HUES48 (cell line): Measurements from ENCODE around the gene SMAD4.

Experiments used
- H3K27ac ChIP-seq: one replicate; pipeline ENCODE4 v1.7.0; 2013; ENCODE audit warnings: low read depth, low read length, inconsistent platforms
- H3K27me3 ChIP-seq: 2 replicates; pipeline ENCODE4 v1.6.1; 2013; ENCODE audit warnings: mild to moderate bottlenecking, low read length; ENCODE audit not compliant: control insufficient read depth, insufficient read depth
- H3K36me3 ChIP-seq: 2 replicates; pipeline ENCODE4 v1.6.1; 2013; ENCODE audit warnings: low read length; ENCODE audit not compliant: control insufficient read depth, insufficient read depth
- H3K4me1 ChIP-seq: 2 replicates; pipeline ENCODE4 v1.6.1; 2013; ENCODE audit warnings: mild to moderate bottlenecking, low read length; ENCODE audit not compliant: control insufficient read depth, insufficient read depth
- H3K4me3 ChIP-seq: 2 replicates; pipeline ENCODE4 v1.5.1; 2013; ENCODE audit warnings: mild to moderate bottlenecking, low read depth, low read length
- H3K9ac ChIP-seq: 2 replicates; pipeline ENCODE4 v1.6.1; 2013; ENCODE audit warnings: mild to moderate bottlenecking, low read depth, low read length, moderate library complexity
- H3K9me3 ChIP-seq: 2 replicates; pipeline ENCODE4 v1.6.1; 2013; ENCODE audit warnings: low read length; ENCODE audit not compliant: control insufficient read depth, insufficient read depth

SMAD4 gene

DNA sequence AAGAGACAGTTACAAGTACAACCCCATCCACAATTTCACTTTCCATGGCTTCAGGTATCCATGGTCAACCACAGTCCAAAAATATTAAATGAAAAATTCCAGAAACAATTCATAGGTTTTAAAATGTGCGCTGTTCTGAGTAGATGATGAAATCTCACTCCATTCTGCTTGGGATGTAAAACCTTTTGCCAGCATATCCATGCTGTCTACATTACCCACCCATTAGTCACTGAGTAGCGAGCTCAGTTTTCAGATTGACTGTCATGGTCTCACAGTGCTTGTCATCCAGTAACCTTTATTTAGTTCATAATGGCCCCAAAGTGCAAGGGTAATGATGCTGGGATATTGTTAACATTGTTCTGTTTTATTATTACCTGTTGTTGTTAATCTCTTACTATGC lies 40.5 kb downstream of the SMAD4 start:
- Histone ChIP-seq H3K9me3 (no peaks in the 10 kb centered on the region), H3K27ac (no peak overlapping the region), H3K36me3 (peaks cover 85% of the 10 kb centered on the region), H3K4me1 (no peaks in the 10 kb centered on the region), H3K9ac (no peak overlapping the region), H3K27me3 (no peaks in the 10 kb centered on the region), H3K4me3 (no peak overlapping the region)

DNA sequence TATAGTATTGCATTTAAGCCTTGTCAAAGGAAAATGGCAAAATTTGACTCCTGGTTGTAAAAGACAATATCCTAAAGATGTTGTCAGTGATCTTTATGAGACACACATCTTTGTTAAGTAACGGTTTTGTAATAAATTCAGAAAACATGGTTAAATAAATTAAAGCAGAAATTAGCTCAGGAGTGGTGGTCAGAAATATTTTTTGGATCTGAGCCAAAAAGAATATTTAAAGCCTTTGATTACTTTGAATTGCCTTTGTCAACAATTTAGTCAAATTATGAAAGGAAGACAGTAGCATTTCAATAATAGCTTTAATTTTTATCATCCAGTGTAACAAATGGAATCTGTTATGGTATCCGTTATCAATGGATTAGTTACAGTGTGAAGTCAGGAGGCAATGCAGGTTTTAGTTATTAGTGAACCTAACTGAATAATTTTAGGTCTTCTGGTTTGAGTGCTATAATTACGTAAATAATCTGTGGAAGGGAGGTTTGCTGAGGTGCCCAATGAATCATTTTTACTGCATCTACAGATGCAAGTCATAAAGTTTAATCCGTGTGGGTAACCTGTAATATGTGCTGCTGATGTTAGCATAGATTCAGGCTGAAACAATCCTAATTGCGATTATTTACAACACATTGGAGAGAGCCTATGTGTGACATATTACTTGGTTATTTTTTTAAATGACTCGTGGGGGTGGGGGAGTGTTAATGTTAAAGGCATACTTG lies 42.7 kb downstream of the SMAD4 start:
- Histone ChIP-seq H3K9me3 (no peaks in the 10 kb centered on the region), H3K27me3 (no peaks in the 10 kb centered on the region), H3K4me3 (no peak overlapping the region), H3K36me3 (peaks cover 83% of the 10 kb centered on the region), H3K27ac (no peak overlapping the region), H3K4me1 (no peaks in the 10 kb centered on the region), H3K9ac (no peak overlapping the region)

DNA sequence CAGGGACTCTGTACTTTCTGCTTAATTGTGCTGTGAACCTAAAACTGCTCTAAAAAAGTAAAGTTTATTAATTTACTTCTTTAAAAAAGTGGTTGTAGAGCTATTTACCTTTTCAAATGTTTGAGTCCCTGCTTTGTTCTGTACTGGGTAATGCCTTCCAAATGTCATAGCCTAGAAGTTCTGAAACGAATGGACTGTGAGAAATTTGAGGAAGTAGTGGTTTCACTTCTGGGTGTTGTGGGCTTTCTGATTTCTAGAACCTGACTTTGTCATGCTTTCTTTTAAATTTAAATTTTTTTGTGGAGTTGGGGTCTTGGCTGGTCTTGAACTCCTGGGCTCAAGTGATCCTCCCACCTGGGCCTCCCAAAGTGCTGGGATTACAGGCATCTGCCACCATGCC lies 44.6 kb downstream of the SMAD4 start:
- Histone ChIP-seq H3K36me3 (peaks cover 84% of the 10 kb centered on the region), H3K4me3 (no peak overlapping the region), H3K27ac (no peak overlapping the region), H3K9ac (no peak overlapping the region), H3K4me1 (no peaks in the 10 kb centered on the region), H3K27me3 (no peaks in the 10 kb centered on the region), H3K9me3 (no peaks in the 10 kb centered on the region)

DNA sequence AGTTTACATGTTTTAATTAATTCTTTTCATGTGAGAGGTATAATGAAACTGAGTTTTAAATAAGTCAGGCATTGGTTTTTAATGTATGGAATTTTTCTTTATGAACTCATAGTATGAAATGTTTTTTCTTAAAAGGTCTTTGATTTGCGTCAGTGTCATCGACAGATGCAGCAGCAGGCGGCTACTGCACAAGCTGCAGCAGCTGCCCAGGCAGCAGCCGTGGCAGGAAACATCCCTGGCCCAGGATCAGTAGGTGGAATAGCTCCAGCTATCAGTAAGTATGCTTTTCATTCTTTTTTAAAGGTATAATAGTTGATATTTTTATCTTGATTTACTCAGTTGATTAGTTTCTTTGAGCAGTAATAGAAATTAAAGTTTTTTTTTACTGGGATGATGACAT lies 46.5 kb downstream of the SMAD4 start:
- no peak overlapping the region for H3K4me3 ChIP-seq
- no peaks in the 10 kb centered on the region for H3K9me3 ChIP-seq
- H3K27me3 ChIP-seq = no peaks in the 10 kb centered on the region
- no peak overlapping the region for H3K27ac ChIP-seq
- H3K9ac ChIP-seq = no peak overlapping the region
- no peaks in the 10 kb centered on the region for H3K4me1 ChIP-seq
- H3K36me3 ChIP-seq = peaks cover 84% of the 10 kb centered on the region

DNA sequence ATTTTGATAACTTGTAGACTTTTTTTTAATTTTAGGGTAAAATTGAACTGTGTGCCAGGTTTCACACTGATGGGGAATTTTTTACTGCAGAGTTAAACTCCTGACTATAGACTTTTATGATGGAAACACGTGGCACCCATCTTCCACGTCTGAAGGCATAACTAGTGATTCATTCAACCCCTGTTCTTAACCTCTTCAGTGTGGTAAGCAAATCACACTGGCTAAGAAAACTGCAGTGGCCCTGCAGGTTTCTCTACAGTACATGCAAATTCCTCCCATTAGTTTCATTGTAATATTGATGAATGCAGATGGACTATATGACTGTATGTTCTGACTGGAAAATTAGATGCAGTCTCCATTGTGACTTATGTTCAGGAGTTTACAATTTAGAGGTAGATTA lies 47.2 kb downstream of the SMAD4 start:
- Histone ChIP-seq H3K36me3 (peaks cover 85% of the 10 kb centered on the region), H3K9ac (no peak overlapping the region), H3K27me3 (no peaks in the 10 kb centered on the region), H3K4me1 (no peaks in the 10 kb centered on the region), H3K4me3 (no peak overlapping the region), H3K27ac (no peak overlapping the region), H3K9me3 (no peaks in the 10 kb centered on the region)

DNA sequence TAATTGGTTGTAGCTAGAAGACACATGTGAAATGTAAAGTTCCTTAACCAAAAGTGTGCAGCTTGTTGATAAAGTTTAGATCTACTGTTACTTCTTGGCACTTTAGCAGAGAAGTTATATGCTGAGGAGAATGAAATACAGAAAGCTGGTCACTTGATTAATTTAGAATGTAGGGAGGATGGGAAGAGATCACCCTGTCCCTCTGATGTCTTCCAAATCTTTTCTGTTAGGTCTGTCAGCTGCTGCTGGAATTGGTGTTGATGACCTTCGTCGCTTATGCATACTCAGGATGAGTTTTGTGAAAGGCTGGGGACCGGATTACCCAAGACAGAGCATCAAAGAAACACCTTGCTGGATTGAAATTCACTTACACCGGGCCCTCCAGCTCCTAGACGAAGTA lies 48.0 kb downstream of the SMAD4 start:
- Histone ChIP-seq H3K36me3 (peaks cover 84% of the 10 kb centered on the region), H3K27ac (no peak overlapping the region), H3K4me1 (no peaks in the 10 kb centered on the region), H3K9ac (no peak overlapping the region), H3K9me3 (no peaks in the 10 kb centered on the region), H3K4me3 (no peak overlapping the region), H3K27me3 (no peaks in the 10 kb centered on the region)

DNA sequence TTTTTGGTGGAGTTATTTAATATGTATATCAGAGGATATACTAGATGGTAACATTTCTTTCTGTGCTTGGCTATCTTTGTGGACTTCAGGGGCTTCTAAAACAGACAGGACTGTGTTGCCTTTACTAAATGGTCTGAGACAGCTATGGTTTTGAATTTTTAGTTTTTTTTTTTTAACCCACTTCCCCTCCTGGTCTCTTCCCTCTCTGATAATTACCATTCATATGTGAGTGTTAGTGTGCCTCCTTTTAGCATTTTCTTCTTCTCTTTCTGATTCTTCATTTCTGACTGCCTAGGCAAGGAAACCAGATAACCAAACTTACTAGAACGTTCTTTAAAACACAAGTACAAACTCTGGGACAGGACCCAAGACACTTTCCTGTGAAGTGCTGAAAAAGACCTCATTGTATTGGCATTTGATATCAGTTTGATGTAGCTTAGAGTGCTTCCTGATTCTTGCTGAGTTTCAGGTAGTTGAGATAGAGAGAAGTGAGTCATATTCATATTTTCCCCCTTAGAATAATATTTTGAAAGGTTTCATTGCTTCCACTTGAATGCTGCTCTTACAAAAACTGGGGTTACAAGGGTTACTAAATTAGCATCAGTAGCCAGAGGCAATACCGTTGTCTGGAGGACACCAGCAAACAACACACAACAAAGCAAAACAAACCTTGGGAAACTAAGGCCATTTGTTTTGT lies 52.7 kb downstream of the SMAD4 start:
- Histone ChIP-seq H3K9me3 (peaks cover 13% of the 10 kb centered on the region), H3K4me3 (no peak overlapping the region), H3K4me1 (no peaks in the 10 kb centered on the region), H3K27me3 (no peaks in the 10 kb centered on the region), H3K36me3 (peaks cover 92% of the 10 kb centered on the region), H3K27ac (no peak overlapping the region), H3K9ac (no peak overlapping the region)

DNA sequence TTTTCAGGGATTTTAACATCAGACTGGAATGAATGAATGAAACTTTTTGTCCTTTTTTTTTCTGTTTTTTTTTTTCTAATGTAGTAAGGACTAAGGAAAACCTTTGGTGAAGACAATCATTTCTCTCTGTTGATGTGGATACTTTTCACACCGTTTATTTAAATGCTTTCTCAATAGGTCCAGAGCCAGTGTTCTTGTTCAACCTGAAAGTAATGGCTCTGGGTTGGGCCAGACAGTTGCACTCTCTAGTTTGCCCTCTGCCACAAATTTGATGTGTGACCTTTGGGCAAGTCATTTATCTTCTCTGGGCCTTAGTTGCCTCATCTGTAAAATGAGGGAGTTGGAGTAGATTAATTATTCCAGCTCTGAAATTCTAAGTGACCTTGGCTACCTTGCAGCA lies 53.4 kb downstream of the SMAD4 start:
- no peaks in the 10 kb centered on the region for H3K4me1 ChIP-seq
- H3K4me3 ChIP-seq = no peak overlapping the region
- no peaks in the 10 kb centered on the region for H3K27me3 ChIP-seq
- no peak overlapping the region for H3K9ac ChIP-seq
- no peak overlapping the region for H3K27ac ChIP-seq
- peaks cover 85% of the 10 kb centered on the region for H3K36me3 ChIP-seq
- H3K9me3 ChIP-seq = peaks cover 16% of the 10 kb centered on the region

DNA sequence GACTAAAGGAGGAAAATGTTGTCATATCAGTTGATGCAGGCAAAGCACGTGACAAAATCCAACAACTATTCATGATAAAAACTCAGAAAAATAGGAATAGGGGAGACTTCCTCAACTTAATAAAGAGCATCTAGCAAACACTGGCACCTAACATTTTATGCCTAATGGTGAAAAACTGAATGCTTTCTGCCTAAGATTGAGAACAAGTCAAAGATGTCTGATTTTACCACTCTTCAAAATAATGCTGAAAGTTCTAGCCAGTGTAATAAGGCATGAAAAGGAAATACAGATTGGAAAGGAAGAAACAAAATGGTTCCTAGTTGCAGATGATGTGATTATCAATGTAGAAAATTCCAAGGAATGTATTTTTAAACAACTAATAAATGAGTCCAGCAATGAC lies 58.4 kb downstream of the SMAD4 start:
- H3K4me3 ChIP-seq = no peak overlapping the region
- no peaks in the 10 kb centered on the region for H3K27me3 ChIP-seq
- peaks cover 36% of the 10 kb centered on the region for H3K36me3 ChIP-seq
- H3K27ac ChIP-seq = no peak overlapping the region
- no peak overlapping the region for H3K9ac ChIP-seq
- H3K4me1 ChIP-seq = no peaks in the 10 kb centered on the region
- H3K9me3 ChIP-seq = peaks cover 21% of the 10 kb centered on the region

DNA sequence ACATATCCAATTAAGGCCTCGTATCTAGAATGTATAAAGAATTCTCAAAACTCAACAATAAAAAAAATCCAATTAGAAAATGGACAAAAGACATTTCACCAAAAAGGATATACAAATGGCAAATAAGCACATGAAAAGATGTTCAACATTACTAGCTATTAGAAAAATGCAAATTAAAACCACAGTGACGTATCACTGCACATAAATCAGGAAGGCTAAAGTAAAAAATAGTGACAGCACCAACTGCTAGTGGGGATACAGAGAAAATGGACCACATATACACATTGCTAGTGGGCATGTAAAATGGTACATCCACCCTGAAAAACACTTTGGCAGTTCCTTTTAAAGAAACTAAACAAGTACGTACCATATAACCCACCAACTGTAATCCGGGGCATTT lies 59.7 kb downstream of the SMAD4 start:
- H3K9ac ChIP-seq = no peak overlapping the region
- peaks cover 24% of the 10 kb centered on the region for H3K36me3 ChIP-seq
- H3K27ac ChIP-seq = no peak overlapping the region
- no peaks in the 10 kb centered on the region for H3K4me1 ChIP-seq
- peaks cover 21% of the 10 kb centered on the region for H3K9me3 ChIP-seq
- H3K27me3 ChIP-seq = no peaks in the 10 kb centered on the region
- H3K4me3 ChIP-seq = no peak overlapping the region

DNA sequence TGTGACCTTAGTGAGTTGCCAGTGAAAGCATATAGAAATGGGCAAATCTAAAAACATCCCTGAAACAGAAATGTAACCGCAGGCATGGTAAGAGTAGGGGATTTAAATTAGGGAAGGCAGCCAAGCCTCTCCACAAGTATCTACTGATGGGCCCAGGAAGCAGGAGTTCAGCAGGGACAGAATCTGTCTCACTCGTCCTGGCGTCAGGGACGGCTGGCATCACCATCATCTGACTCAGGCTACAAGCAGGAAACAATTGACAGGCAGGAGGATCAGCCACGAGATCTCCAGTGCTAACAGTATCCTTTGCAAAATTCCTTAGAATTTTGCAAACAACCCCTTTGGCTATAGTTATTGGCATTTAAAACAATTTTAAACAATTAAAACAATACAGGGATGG lies 61.3 kb downstream of the SMAD4 start:
- Histone ChIP-seq H3K27me3 (no peaks in the 10 kb centered on the region), H3K27ac (no peak overlapping the region), H3K9me3 (peaks cover 15% of the 10 kb centered on the region), H3K4me3 (no peak overlapping the region), H3K36me3 (peaks cover 8% of the 10 kb centered on the region), H3K4me1 (no peaks in the 10 kb centered on the region), H3K9ac (no peak overlapping the region)
